Adrenal gland (tissue), 12 donors: Measurements from ENCODE around the gene SCARB1. TPM values are rescaled to one million over a fixed set of nuclear protein-coding genes. Genes with fewer than 3 reads are reported as not detected.

Experiments
- DNase-seq, 7 donors: peaks; one replicate each; pipeline ENCODE4 v3.0.0-alpha.2; 2019 to 2020
- H3K27ac ChIP-seq, 5 donors: fragments of 200-600 bp; sonication (generic) in 4 of 5; 1 replicate in 3 of 5; 2 replicates in 2 of 5; pipeline versions ENCODE4 v1.5.1 to v1.8.0; 2016 to 2020; ENCODE audit warnings: mild to moderate bottlenecking in 1 of 5
- H3K27me3 ChIP-seq: fragments of 200-600 bp; 2 replicates; pipeline ENCODE4 v1.8.0; 2021
- H3K36me3 ChIP-seq, 2 donors: fragments of 200-600 bp; replicated peaks in 1 of 2; 1 replicate in 1 of 2; 2 replicates in 1 of 2; pipeline versions ENCODE4 v1.5.1 to v1.8.0; 2018 to 2022
- H3K4me1 ChIP-seq, 2 donors: fragments of 200-600 bp; replicated peaks in 1 of 2; 1 replicate in 1 of 2; 2 replicates in 1 of 2; pipeline versions ENCODE4 v1.5.1 to v1.8.0; 2018 to 2021
- H3K4me3 ChIP-seq, 4 donors: fragments of 200-600 bp; sonication (generic) in 3 of 4; one replicate each; pipeline ENCODE4 v1.5.1; 2016 to 2018
- H3K9me3 ChIP-seq, 3 donors: fragments of 200-600 bp; sonication (generic) in 1 of 3; replicated peaks in 1 of 3; 1 replicate in 2 of 3; 2 replicates in 1 of 3; pipeline versions ENCODE4 v1.5.1 to v1.8.0; 2016 to 2021
- CTCF ChIP-seq, 6 experiments: fragments of 450-650 bp in 4 of 6; fragments of 200-600 bp in 2 of 6; sonication (generic) in 1 of 6; IDR thresholded peaks; 1 replicate in 5 of 6; 2 replicates in 1 of 6; pipeline versions ENCODE4 v1.5.1 to v1.8.0; 2016 to 2021; ENCODE audit warnings: antibody characterized with exemption in 6 of 6, mild to moderate bottlenecking in 2 of 6, moderate library complexity in 1 of 6
- POLR2A ChIP-seq, 2 donors: fragments of 450-650 bp; IDR thresholded peaks; one replicate each; pipeline ENCODE4 v1.6.1; 2017; ENCODE audit warnings: antibody characterized with exemption in 2 of 2, mild to moderate bottlenecking in 2 of 2, moderate library complexity in 1 of 2
- WGBS, 4 donors: extraction: QIAGEN DNeasy Blood & Tissue Kit in 2 of 4; methylation state at CpG; one replicate each; pipeline versions ENCODE4 v1.1.5 to v1.1.7; 2013 to 2017; 5-methylcytosine and 5-hydroxymethylcytosine counted together
- intact Hi-C, 2 donors: fragments of 100-400 bp; cut with DNase I; formaldehyde crosslinking; loops; one replicate each; pipeline versions ENCODE4 v1.14.1 to v1.15.0; 2022 to 2023
- polyA plus RNA-seq, 3 donors: library from polyadenylated mRNA; stranded (reverse); fragments of 200-250 nt in 2 of 3; fragments of 350-450 nt in 1 of 3; fragmentation: Illumina TruSeq in 1 of 3; extraction: RNeasy Lipid Tissue Mini Kit (QIAGEN cat#74804) in 1 of 3; gene quantifications; one replicate each; pipeline ENCODE4 v1.2.3, GENCODE V29; 2013 to 2014
- total RNA-seq, 9 donors: library from RNA; depleted of rRNA in 4 of 9; stranded (reverse); fragments of >200 nt in 4 of 9; fragments of 120-200 nt in 1 of 9; fragmentation: NEBNext Ultra II Directional in 1 of 9; extraction: Animal tissue kit (Norgen Biotek cat#: 25700) in 1 of 9; gene quantifications; one replicate each; pipeline versions ENCODE4 v1.1.0 to v1.2.4, GENCODE V29; 2013 to 2023
- donor health status: healthy with polysubstance abuse.
- donor health status: Bipolar disorder and iron deficiency.
- donor health status: DM: yes; HTN: yes; CAD: no.
- donor health status: DM: no; HTN: no; CAD: no.
- donor health status: DM: no; HTN: no; CAD: no.
- donor health status: DM: yes; HTN: yes; CAD: no.

SCARB1 gene
- total and polyA plus RNA-seq, 12 donors = 213 to 8,580 (median 1,325) TPM

DNA sequence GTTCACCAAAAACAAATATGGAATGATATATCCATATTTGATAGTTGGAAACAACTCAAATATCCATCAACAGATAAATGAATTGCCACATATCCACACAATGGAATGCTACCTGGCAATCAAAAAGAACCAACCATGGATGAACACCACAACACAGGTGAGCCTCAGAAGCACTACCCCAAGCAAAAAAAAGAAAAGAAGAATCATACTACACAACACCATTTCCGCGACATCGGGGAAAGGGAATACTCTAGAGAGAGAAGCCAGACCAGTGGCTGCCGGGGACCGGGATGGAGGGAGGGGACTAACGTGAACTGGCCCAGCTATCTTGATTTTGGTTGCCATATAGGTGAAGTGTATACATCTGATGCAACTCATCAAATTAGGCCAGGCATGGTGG is 41.4 kb downstream of the SCARB1 start:
- peak overlapping the region; percentile 20 to 95 (median 83) for H3K27ac ChIP-seq
- no peaks in the 10 kb centered on the region for H3K36me3 ChIP-seq
- H3K4me1 ChIP-seq = peaks cover 36 to 46% of the 10 kb centered on the region in 2 donors
- intact Hi-C loops = no loop called here
- no peak for DNase-seq
- H3K27me3 ChIP-seq = no peaks in the 10 kb centered on the region
- TF ChIP-seq POLR2A (IDR thresholded peaks at IDR 0.05) (no peak), CTCF (IDR thresholded peaks at IDR 0.05) (no peak)
- H3K4me3 ChIP-seq = no peak overlapping the region
- no peaks in the 10 kb centered on the region for H3K9me3 ChIP-seq
- WGBS, 4 donors = 84 to 92% (median 87%) methylated on average over 6 of the region's 6 CpGs

DNA sequence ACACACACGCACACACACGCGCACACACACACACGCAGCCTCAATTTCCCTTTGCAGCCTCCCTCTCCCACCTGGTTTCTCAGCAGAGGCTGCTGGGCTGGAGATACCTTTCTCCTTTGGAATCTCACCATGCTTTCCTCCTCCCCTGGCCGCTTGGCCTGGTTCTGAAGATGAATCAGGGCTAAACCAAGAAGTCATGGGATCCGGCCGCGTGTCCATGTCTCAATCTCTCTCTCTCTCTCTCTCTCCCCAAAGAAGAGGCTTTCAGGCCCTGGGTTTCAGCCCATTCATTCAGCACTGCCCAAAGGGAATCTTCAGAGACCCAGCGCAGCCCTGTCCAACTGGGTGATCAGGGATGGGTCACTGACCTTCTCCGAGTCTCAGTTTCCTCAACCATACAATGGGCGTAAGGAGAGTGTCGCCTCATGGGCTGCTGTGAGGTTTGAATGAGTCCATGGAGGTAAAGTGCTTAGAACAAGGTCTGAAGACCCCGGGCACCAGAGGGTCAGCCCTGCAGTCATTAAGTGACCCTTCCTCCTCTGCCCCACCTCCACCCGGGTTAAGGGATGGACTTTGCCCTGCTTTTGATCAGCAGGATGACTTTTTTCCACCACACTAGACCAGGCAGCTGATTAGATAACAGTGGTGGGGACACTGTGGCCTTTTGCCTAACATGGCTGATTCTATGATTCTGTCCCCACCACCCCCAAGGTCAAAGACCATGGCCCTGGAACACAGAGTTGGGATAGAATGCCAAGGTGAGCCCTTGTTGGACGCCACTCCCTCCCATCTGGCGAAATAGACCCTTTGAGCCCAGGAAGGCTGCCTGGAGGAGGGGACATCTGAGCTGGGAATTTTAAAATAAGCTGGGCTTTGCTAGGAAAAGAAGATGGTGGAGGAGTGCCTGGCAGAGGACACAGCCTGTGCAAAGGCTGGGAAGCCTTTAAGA is 42.1 kb downstream of the SCARB1 start:
- peak in 1 of 2 donors; percentile 64 for TF ChIP-seq POLR2A (IDR thresholded peaks at IDR 0.05)
- no peak for TF ChIP-seq CTCF (IDR thresholded peaks at IDR 0.05)

GRCh38 chr12:124820199-124820598 is 43.5 kb downstream of the SCARB1 start:
- H3K4me1 ChIP-seq = peaks cover 31 to 43% of the 10 kb centered on the region in 2 donors
- intact Hi-C loops = no loop called here
- peaks cover 0 to 11% of the 10 kb centered on the region in 2 donors for H3K36me3 ChIP-seq
- DNase-seq = no peak
- no peak for TF ChIP-seq POLR2A (IDR thresholded peaks at IDR 0.05)
- TF ChIP-seq CTCF (IDR thresholded peaks at IDR 0.05) = no peak
- no peak overlapping the region for H3K4me3 ChIP-seq
- no peaks in the 10 kb centered on the region for H3K27me3 ChIP-seq
- 66 to 79% (median 75%) methylated on average over 8 to 9 of the region's 9 CpGs for WGBS, 4 donors
- peak overlapping the region; percentile 69 to 95 (median 84) for H3K27ac ChIP-seq
- H3K9me3 ChIP-seq = no peaks in the 10 kb centered on the region

More for the DNA sequence above, 42.1 kb downstream of the SCARB1 start:
- peaks cover 0 to 2% of the 10 kb centered on the region in 2 donors for H3K36me3 ChIP-seq
- 56 to 59% (median 58%) methylated on average over 16 of the region's 16 CpGs for WGBS, 4 donors
- no peaks in the 10 kb centered on the region for H3K9me3 ChIP-seq
- peak; percentile 51 to 88 (median 82) for DNase-seq
- intact Hi-C loops = no loop called here
- no peak overlapping the region for H3K4me3 ChIP-seq
- H3K27ac ChIP-seq = peak overlapping the region; percentile 69 to 95 (median 84)
- H3K27me3 ChIP-seq = no peaks in the 10 kb centered on the region
- peaks cover 31 to 42% of the 10 kb centered on the region in 2 donors for H3K4me1 ChIP-seq

DNA sequence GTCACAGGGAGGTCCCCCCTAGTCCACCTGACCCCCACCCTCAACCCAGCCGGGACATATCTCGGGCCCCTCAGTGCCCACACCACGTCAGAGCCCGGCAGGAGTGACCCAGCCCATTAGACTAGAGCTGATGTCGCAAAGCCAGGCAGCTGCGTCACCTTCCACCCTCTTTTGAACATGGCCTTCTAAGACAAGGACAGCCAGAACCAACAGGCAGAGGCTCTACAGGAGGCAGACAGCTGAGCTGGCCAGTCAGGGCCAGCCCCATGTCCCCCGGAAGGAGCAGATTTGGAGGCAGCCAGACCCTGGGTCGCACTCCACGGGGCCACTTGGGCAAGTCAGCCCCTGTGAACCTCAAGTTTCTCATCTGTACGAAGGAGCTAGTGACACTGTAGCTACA is 44.1 kb downstream of the SCARB1 start:
- 41 to 59% (median 50%) methylated on average over 10 of the region's 10 CpGs for WGBS, 4 donors
- H3K27me3 ChIP-seq = no peaks in the 10 kb centered on the region
- H3K4me1 ChIP-seq = peaks cover 31 to 50% of the 10 kb centered on the region in 2 donors
- peak; percentile 43 to 83 for TF ChIP-seq POLR2A (IDR thresholded peaks at IDR 0.05)
- TF ChIP-seq CTCF (IDR thresholded peaks at IDR 0.05) = no peak
- H3K9me3 ChIP-seq = no peaks in the 10 kb centered on the region
- peak; percentile 86 to 97 (median 94) for DNase-seq
- intact Hi-C loops = no loop called here
- peaks cover 0 to 18% of the 10 kb centered on the region in 2 donors for H3K36me3 ChIP-seq
- peak overlapping the region; percentile 69 to 95 (median 84) for H3K27ac ChIP-seq
- H3K4me3 ChIP-seq = no peak overlapping the region
